GM12865 (cell line): Measurements from ENCODE around the gene SLC9A9.

Experiments used
- DNase-seq: peaks from one replicate; pipeline ENCODE4 v3.0.0; 2010; ENCODE audit warnings: low read depth
- H3K4me3 ChIP-seq: 2 replicates; pipeline ENCODE4 v1.5.1; 2011; ENCODE audit warnings: mild to moderate bottlenecking, low read depth, low read length, control low read depth
- TF ChIP-seq, protein P1 (sequence below): IDR thresholded peaks from 2 replicates; pipeline ENCODE4 v1.5.1; 2011; ENCODE audit warnings: low read length, control low read depth, low read depth, inconsistent platforms; ENCODE audit not compliant: insufficient read depth; ENCODE audit errors: missing control alignments

The SLC9A9 gene

DNA sequence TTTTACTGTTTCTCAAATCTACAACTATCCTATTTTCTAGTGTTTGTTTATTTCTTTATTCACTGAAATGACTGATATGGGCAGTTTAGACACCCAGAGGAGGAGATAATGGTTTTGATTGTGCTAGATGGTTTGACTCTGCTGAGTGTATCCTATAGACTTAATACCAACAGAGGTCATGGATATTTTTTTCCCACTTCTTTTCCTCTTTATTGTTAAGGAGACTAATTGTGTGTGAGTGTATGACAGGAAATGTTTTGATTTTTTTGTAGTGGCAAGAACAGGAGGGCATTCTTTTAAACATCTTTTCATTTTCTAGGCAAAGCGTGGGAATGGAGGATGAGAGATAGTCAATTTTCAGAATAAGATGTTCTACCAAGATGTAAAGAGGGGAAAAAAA lies 505.2 kb downstream of the SLC9A9 start:
- no peak overlapping the region for H3K4me3 ChIP-seq
- DNase-seq: no peak
- TF ChIP-seq, protein P1, sequence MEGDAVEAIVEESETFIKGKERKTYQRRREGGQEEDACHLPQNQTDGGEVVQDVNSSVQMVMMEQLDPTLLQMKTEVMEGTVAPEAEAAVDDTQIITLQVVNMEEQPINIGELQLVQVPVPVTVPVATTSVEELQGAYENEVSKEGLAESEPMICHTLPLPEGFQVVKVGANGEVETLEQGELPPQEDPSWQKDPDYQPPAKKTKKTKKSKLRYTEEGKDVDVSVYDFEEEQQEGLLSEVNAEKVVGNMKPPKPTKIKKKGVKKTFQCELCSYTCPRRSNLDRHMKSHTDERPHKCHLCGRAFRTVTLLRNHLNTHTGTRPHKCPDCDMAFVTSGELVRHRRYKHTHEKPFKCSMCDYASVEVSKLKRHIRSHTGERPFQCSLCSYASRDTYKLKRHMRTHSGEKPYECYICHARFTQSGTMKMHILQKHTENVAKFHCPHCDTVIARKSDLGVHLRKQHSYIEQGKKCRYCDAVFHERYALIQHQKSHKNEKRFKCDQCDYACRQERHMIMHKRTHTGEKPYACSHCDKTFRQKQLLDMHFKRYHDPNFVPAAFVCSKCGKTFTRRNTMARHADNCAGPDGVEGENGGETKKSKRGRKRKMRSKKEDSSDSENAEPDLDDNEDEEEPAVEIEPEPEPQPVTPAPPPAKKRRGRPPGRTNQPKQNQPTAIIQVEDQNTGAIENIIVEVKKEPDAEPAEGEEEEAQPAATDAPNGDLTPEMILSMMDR: no peak

DNA sequence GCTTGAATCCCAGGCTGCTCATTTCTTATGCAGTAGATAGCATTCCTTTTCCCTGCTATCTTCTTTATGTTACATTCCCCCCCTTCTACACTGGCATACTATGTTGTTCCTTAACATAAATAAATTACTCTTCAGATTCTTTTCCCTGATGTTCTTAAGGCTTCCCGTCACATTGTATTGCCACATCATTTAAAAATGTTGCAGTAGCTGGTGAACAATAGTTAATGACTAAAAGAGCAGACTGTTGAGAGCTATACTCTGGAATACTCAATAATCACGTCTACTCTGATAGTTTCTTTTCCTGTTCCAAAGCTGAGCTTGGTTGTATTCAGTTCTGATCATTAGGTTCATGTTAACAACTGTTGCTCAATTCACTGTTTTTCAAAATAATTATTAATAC lies 508.8 kb downstream of the SLC9A9 start:
- H3K4me3 ChIP-seq: no peak overlapping the region
- TF ChIP-seq, protein P1: no peak
- no peak for DNase-seq

DNA sequence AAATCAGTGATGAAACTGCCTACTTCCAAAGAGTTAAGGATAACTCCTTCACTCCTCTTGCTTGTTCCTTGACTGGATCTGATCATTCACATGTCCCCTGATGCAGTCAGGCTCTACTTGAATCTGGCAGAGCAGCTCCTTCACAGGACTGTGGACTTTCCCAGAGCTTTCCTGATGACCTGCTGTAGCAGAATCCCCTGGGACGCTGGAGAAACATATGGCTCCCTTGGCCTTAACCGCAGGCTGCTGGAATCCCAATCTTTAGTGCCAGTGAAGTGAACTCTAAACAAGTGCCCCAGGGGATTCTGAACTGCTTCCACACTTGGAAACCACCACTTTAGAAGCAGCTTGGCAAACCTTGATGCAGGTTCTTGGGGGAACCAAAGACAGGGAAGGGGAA lies 510.9 kb downstream of the SLC9A9 start:
- no peak for DNase-seq
- no peak overlapping the region for H3K4me3 ChIP-seq
- TF ChIP-seq, protein P1: no peak

DNA sequence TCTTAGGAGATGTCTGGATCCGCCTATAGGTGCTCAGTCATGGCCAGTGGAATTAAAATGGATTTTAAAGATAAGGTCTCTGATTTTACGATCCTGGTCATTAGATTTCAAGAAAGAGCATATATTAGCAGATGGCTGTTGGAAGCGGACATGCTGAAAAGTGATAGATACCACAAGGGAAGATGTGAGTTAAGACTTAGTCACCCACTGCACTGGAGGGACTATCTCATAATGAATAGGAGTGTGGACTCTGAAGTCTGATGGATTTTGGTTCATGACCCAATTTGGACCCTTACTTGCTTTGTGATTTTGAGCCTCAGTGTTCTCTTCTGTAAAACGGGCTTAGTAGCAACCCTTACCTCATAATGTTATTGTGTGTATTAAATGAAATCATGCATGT lies 514.0 kb downstream of the SLC9A9 start:
- DNase-seq: no peak
- no peak overlapping the region for H3K4me3 ChIP-seq
- TF ChIP-seq, protein P1: no peak

DNA sequence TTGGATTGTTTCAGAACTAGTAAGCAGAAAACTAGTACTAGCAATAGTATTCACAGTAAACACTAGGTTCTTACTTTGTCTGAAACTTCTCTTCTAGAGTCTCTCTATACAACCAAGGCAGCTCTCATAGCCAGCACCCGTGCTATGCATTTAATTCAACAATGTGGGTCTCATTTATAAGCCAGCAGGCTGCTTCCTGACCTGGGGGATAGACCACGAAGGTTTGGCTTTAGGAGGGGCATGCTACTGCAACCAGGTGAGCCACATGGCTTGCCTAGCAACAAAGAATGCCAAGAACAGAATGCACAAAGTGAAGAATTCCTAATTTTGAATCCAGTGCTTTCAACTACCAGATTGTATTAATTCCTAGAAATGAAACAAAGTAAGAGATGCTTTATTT lies 514.9 kb downstream of the SLC9A9 start:
- no peak overlapping the region for H3K4me3 ChIP-seq
- no peak for DNase-seq
- TF ChIP-seq, protein P1: no peak

DNA sequence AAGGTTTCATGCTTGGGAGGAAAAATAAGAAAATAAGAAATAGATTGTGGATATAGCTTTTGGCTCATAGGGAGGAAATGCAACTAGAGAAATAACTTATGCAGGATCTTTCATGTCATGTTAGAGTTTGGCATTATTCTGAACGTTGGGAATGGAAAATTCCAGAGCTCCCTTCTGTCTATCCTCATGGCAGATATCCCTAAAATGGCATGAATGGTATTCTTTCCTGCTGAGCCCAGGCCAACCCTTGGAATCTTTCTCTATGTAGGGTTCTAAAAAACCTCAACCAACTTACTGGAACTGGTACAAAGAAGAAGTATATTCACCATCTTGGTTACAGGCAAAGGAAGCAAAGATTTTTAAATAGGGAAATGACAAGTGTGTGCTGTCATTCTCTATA lies 516.2 kb downstream of the SLC9A9 start:
- DNase-seq: no peak
- H3K4me3 ChIP-seq: no peak overlapping the region
- TF ChIP-seq, protein P1: no peak

DNA sequence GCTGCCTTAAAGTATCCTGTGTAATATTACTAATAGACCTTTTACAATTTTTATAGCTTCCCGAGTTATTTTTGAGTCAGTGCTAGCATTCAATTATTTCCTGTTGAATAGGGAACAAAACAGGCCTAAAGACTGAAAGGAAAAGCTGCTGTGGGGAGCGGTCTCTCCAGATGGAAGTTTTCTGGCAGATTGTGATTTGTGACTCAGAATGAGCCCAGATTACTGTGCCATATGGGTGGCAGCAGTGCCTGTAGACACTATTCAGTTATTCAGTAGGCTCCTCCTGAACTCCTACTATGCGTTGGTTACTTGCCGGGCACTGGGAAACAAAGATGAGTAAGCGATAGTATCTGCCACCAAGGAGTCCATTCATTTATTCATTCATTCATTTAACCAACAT lies 516.9 kb downstream of the SLC9A9 start:
- H3K4me3 ChIP-seq: no peak overlapping the region
- no peak for DNase-seq
- TF ChIP-seq, protein P1: no peak
